8988T (cell line): ENCODE data around the gene OTUD7B.
A peak's percentile ranks its signal among the peaks of the same experiment; 100 is the strongest.

Experiments used
- DNase-seq: peaks from one replicate; pipeline ENCODE4 v3.0.0; 2011

The OTUD7B gene

GRCh38 chr1:149915429-149916192 lies 94.9 kb downstream of the OTUD7B start:
- DNase-seq: no peak

GRCh38 chr1:149914545-149914944 lies 96.0 kb downstream of the OTUD7B start:
- no peak for DNase-seq

- DNase-seq: no peak
Observed at GRCh38 chr1:149906570-149907075, 103.9 kb downstream of the OTUD7B start.

- DNase-seq: no peak
Observed at GRCh38 chr1:149903836-149904491, 106.6 kb downstream of the OTUD7B start.

GRCh38 chr1:149899460-149900284 lies 110.9 kb downstream of the OTUD7B start, which contains the start of gene BOLA1:
Gene BOLA1 (plus strand): TSS chr1:149899568. CDS start chr1:149900060, 492 bp downstream.
- DNase-seq: peak; percentile 93

- no peak for DNase-seq
Observed at GRCh38 chr1:149896575-149896974, 114.0 kb downstream of the OTUD7B start.

- DNase-seq: no peak
Observed at GRCh38 chr1:149888999-149889289, 121.6 kb downstream of the OTUD7B start.

GRCh38 chr1:149888247-149888998 lies 122.1 kb downstream of the OTUD7B start:
- no peak for DNase-seq
